Dendritic cell treated with granulocyte-macrophage colony-stimulating factor and Interleukin-4, amounts not matched to agents 40 ng/mL and 50 ng/mL, for 4 days (primary cell): ENCODE data around the gene FAM200B.
A peak's percentile ranks its signal among the peaks of the same experiment; 100 is the strongest.

Experiments used
- H3K27ac Mint-ChIP-seq: one replicate; pipeline ENCODE4 v1.8.0; 2022; ENCODE audit warnings: mild to moderate bottlenecking, mixed read lengths
- H3K27me3 Mint-ChIP-seq: one replicate; pipeline ENCODE4 v1.8.0; 2022; ENCODE audit warnings: mild to moderate bottlenecking, mixed read lengths
- H3K36me3 Mint-ChIP-seq: one replicate; pipeline ENCODE4 v1.8.0; 2022; ENCODE audit warnings: low read depth, mixed read lengths
- H3K4me1 Mint-ChIP-seq: one replicate; pipeline ENCODE4 v1.8.0; 2022; ENCODE audit warnings: low read depth, mixed read lengths
- H3K4me3 Mint-ChIP-seq: one replicate; pipeline ENCODE4 v1.8.0; 2022; ENCODE audit warnings: mild to moderate bottlenecking, moderate library complexity, mixed read lengths
- H3K9me3 Mint-ChIP-seq: one replicate; pipeline ENCODE4 v1.8.0; 2022; ENCODE audit warnings: mixed read lengths
- intact Hi-C: fragments of 100-400 bp; cut with micrococcal nuclease; formaldehyde crosslinking; loops from one replicate; pipeline ENCODE4 v1.15.0; 2022

FAM200B gene

DNA sequence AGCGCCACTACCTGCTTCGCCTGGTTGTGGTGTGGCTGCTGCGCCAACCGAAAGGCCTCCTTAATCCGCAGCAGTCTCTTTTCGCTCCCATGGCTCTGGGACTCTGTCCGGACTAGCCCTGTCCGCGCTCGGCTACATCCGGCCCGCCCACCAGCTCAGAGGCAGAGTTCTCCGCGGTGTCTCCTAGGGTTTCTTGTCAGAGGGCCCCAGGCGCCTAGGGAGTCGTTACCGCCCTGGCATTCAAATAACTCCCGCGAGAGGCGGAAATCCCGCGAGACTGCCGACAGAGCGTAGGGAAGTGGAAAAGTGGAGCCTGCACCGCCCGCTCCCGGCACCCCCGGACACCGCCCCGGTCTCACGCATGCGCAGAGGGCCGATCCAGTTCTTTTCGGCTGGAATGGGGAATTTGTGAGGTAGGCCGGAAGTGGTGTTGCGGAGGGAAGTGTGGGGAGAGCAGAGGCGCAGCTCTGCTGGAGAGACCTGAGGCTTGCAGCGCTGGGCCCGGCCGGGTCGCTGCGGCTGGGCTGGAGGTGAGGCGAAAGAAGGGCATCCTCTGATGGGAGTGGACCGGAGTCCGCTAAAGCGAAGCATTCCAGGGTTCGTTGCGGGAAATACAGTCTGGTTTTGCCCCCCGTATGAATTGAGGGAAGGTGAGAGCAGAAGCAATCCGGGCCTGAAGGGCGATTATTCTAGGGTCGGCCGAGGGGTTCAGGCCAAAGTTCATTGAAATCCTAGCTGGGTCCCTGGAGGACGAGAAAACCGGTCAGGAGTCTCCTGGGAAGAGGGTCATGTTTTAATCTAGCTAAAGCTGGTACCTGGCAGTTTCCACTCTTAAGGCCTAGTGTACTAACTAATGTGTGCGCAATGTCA lies at the start of gene FAM200B:
Gene FAM200B, plus strand, starts transcription at position 456 of the 870 bp plus-strand sequence. CDS start 5,151 bp downstream, outside the sequence.
- intact Hi-C loops = loop anchor here (1.0 to 5.0 kb wide), 3 partner anchors 19 to 679 kb away; partner anchors contain the start of genes CPEB2 and FBXL5
- peak within 1 kb of the TSS; percentile 98 for H3K27ac Mint-ChIP-seq
- no peaks in the 10 kb centered on the region for H3K27me3 Mint-ChIP-seq
- peak within 1 kb of the TSS; percentile 93 for H3K4me3 Mint-ChIP-seq
- no peaks in the 10 kb centered on the region for H3K9me3 Mint-ChIP-seq
- H3K4me1 Mint-ChIP-seq = peaks cover 64% of the 10 kb centered on the region
- peaks cover 28% of the 10 kb centered on the region for H3K36me3 Mint-ChIP-seq

DNA sequence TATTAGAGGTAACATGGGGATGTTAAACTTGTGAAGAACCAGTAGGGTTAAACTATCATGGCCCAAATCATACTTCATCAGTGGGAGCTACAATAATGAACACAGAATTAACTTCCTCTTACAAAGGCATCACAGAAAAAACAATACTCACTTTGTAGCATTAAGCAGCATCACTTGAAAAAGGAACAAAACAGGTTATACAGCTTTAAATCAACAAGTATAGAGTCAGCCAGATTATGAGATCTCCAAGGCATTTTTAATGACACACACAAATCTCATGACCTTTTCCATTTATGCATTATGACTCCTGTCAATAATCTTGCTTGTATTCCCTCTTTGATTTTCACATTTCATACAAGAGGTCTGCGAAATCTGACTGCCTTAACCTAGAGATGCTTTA lies 44.8 kb upstream of the FAM200B start:
- no peaks in the 10 kb centered on the region for H3K4me1 Mint-ChIP-seq
- no peak overlapping the region for H3K4me3 Mint-ChIP-seq
- intact Hi-C loops = no loop called here
- H3K9me3 Mint-ChIP-seq = no peaks in the 10 kb centered on the region
- peaks cover 85% of the 10 kb centered on the region for H3K36me3 Mint-ChIP-seq
- no peak overlapping the region for H3K27ac Mint-ChIP-seq
- no peaks in the 10 kb centered on the region for H3K27me3 Mint-ChIP-seq

DNA sequence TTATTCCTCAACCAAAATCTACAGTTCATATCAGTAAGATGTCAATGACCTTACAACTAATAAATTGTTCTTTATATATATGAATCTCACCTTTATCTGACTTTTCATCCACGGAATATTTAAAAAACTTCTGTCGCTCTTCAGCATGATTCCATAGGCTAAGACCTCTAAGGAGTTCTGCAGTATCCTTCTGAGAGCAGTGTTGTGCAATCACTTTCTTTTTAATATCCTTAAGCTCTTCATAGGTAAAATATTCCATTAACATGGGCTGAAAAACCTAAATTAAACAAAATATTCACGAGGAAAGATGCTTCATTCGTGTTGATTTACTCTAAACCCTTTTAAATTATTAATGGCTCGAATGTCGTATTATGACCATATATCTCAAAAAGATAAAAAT lies 43.2 kb upstream of the FAM200B start:
- intact Hi-C loops = no loop called here
- H3K4me1 Mint-ChIP-seq = peaks cover 6% of the 10 kb centered on the region
- no peak overlapping the region for H3K27ac Mint-ChIP-seq
- H3K9me3 Mint-ChIP-seq = no peaks in the 10 kb centered on the region
- H3K4me3 Mint-ChIP-seq = no peak overlapping the region
- peaks cover 82% of the 10 kb centered on the region for H3K36me3 Mint-ChIP-seq
- H3K27me3 Mint-ChIP-seq = no peaks in the 10 kb centered on the region

DNA sequence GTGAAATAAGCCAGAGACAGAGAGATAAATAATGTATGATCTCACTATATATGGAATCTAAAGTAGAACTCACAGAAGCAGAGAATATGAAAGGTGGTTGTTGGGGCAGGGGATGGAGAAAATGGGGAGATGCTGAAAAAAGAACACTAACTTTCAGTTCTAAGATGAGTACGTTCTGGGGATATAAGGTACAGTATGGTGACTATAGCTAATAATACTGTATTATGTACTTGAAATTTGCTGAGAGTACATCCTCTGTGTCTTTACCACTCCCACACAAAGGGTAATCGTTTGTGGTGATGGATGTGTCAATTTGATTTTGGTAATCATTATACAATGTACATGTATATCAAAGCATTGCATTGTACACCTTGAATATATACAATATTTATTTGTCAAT lies 33.0 kb upstream of the FAM200B start:
- Mint-ChIP-seq H3K4me1 (peaks cover 50% of the 10 kb centered on the region), H3K4me3 (no peak overlapping the region), H3K9me3 (no peaks in the 10 kb centered on the region), H3K27ac (no peak overlapping the region), H3K27me3 (no peaks in the 10 kb centered on the region), H3K36me3 (peaks cover 7% of the 10 kb centered on the region)
- intact Hi-C loops = no loop called here

DNA sequence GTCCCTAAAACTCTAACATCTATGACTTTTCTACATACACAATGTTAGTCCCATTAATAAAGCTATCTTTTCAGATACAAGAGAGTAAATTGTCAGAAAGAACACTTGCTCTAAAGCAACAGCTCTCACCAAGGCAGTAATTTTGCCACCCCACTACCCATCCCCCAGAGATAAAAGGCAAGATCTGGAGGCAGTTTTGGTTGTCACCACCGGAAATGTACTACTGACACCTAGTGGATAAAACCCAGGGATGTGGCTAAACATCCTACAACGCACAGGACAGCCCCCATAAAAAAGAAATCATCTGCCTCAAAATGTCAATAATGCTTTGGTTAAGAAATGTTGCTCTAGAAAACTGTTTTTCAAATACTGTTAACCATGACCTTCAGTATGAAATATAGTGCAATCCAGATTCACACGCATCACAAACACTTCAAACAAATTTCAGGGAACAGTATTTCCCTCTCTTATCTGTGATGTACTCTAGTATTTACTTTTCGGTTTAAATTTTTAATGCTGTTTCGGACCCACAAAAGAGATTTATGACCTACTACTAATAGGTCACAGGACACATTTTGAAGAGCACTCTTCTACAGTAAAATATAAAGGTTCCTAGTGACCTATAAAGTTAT lies 31.6 kb upstream of the FAM200B start:
- H3K27me3 Mint-ChIP-seq = no peaks in the 10 kb centered on the region
- H3K27ac Mint-ChIP-seq = no peak overlapping the region
- H3K36me3 Mint-ChIP-seq = peaks cover 9% of the 10 kb centered on the region
- intact Hi-C loops = loop anchor here (2.0 to 10.0 kb wide), 3 partner anchors 135 to 413 kb away; no protein-coding TSS in a partner anchor
- peaks cover 48% of the 10 kb centered on the region for H3K4me1 Mint-ChIP-seq
- no peaks in the 10 kb centered on the region for H3K9me3 Mint-ChIP-seq
- peak overlapping the region; percentile 13 for H3K4me3 Mint-ChIP-seq

DNA sequence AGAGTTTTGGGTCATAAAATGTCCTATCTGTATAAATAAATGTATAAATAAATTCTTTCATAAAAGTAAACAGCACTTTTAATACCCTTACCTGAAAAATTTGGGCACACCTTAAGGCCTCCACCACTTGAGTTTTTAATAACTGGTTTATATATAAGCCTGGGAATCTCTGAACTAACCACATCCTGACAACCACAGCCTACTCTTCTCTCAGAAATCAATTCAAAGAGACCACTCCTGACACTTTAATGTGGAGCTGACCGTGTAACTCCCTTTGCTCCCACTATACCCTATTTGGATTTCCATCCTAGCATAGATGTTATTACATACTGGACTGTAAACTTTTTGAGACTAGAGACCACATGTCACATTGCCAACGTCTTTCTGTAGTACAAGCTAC lies 30.0 kb upstream of the FAM200B start:
- H3K36me3 Mint-ChIP-seq = peaks cover 13% of the 10 kb centered on the region
- no peaks in the 10 kb centered on the region for H3K9me3 Mint-ChIP-seq
- H3K27ac Mint-ChIP-seq = peak overlapping the region; percentile 31
- H3K4me3 Mint-ChIP-seq = peak overlapping the region; percentile 4
- no peaks in the 10 kb centered on the region for H3K27me3 Mint-ChIP-seq
- peaks cover 58% of the 10 kb centered on the region for H3K4me1 Mint-ChIP-seq
- intact Hi-C loops = loop anchor here (2.0 to 10.0 kb wide), 3 partner anchors 133 to 414 kb away; no protein-coding TSS in a partner anchor

DNA sequence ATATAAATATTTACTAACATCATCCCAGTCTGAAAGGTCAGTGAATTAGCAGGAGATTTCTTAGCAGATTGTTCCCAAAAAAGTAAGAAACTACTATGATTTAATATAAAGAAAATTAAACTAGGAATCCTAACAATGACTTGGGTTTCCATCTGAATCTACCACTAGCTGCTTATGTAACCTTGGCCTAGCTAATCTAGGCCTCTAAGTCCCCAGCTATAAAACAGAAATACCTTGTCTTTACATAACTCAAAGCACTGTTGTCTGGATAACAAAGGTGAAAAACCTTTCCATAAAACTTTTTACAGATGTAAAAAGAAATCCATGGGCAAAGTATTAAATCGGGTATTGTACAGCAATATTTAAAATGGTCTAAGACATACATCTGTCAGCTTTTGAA lies 29.4 kb upstream of the FAM200B start:
- intact Hi-C loops = loop anchor here (5.0 to 10.0 kb wide), 2 partner anchors 133 to 415 kb away; no protein-coding TSS in a partner anchor
- H3K27ac Mint-ChIP-seq = peak overlapping the region; percentile 31
- H3K36me3 Mint-ChIP-seq = peaks cover 13% of the 10 kb centered on the region
- H3K27me3 Mint-ChIP-seq = no peaks in the 10 kb centered on the region
- peaks cover 64% of the 10 kb centered on the region for H3K4me1 Mint-ChIP-seq
- H3K9me3 Mint-ChIP-seq = no peaks in the 10 kb centered on the region
- H3K4me3 Mint-ChIP-seq = no peak overlapping the region

DNA sequence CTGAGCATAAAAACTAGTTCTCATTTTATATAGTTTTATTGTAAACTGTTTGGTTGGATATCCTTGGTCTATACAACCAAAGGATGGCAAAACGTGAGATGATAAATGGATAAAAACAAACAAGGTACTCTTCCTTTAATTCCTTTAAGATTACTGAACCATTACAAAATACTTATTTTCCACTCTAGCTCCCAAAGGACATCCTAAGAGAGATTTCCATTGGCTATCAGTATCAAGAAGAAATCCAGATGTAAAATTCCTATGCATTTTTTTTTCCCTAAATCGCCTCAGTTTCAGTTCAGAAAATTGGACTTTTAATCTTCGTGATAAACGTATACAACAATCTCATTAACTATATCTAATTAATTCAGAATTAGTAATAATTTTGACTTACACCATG lies 28.8 kb upstream of the FAM200B start:
- Mint-ChIP-seq H3K36me3 (peaks cover 13% of the 10 kb centered on the region), H3K4me3 (peak overlapping the region; percentile 99), H3K4me1 (peaks cover 68% of the 10 kb centered on the region), H3K9me3 (no peaks in the 10 kb centered on the region), H3K27me3 (no peaks in the 10 kb centered on the region), H3K27ac (peak overlapping the region; percentile 99)
- intact Hi-C loops = loop anchor here (5.0 to 10.0 kb wide), 2 partner anchors 132 to 416 kb away; no protein-coding TSS in a partner anchor

DNA sequence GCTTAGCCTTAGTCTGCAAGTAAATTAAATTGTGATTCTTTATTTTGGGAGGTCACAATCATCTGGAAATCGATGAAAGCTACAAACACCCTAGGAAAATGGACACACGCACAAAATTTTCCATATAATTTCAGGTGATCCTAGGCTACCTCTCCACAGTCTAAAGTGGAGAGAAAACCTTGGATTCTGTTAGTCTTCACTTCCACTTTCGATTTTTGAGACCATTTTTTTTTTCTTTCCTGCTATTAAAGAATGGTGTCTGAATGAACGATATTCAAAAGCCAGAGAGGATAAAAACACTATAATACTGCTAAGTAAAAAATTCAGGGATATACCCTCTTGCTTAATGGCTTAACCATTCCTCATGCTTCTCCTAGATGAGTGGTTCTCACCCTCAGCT lies 28.2 kb upstream of the FAM200B start:
- Mint-ChIP-seq H3K4me3 (peak overlapping the region; percentile 99), H3K36me3 (peaks cover 13% of the 10 kb centered on the region), H3K4me1 (peaks cover 68% of the 10 kb centered on the region), H3K27ac (peak overlapping the region; percentile 99), H3K9me3 (no peaks in the 10 kb centered on the region), H3K27me3 (no peaks in the 10 kb centered on the region)
- intact Hi-C loops = loop anchor here (5.0 to 10.0 kb wide), 2 partner anchors 131 to 416 kb away; no protein-coding TSS in a partner anchor

DNA sequence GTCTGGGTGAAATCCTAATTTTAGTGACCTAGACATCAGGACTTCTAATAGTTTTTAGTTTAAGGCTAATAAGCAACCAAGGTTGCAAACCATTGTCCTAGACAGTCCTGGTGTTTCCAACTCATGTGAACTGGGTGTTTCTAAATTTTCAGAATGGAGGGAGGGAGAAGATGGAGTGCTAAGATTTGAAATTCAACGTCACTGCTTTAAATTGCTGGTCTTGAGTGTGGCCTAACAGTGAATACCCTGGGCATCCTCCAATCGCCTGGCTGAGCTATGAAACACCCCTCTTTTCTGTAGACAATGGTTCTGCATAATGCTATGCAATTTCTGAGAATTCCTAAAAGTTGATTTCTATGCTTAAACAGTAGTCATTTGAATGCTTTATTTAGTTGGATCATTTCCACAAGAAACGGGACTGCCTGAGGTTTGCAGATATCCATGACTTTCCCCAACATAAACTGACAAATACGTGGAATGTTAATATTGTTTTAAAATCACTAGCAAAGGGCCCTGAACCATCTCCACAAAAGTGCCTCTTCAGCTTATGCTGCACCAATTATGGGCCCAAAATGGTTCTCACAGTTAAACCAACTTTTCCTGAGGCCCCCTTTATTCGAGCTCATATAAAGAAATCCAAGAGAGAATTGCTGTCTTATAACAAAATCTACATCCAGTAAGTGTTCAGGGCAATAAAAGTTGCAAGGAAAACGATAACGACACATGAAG lies 27.6 kb upstream of the FAM200B start:
- H3K9me3 Mint-ChIP-seq = no peaks in the 10 kb centered on the region

DNA sequence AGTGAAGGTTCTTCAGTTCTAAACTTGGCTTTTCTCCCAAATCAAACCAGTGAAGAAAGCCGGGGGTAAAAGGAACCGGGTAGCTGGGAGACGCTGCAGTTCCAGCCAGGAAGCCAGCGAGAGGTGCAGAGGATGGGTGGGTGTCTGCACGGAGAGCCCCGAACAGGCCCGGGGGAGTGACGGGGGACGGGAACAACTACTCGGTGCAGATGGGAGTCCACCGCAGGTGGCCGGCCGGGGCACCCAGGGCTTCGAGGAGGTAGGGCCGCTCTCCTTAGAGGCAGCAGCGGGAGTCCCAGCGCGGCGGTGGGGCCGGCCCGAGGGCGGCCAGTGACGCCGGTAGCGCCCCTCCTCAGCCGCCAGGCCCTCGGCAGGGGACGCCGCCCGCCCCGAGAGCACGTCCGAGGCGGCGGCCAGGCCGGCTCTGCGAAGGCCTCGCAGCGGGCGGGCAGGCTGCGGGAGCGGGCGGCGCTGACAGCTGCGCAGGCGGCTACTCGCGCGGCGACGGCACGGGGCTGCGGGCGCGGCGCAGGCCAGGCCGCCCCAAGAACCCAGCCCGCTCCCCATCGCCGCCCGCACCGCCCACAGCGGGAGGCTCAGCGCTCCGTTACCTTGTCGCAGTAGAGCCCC lies 26.9 kb upstream of the FAM200B start:
- intact Hi-C loops = loop anchor here (1.0 to 10.0 kb wide), 3 partner anchors 27 to 417 kb away; partner anchors contain the start of gene FAM200B
- H3K4me1 Mint-ChIP-seq = peaks cover 62% of the 10 kb centered on the region
- peaks cover 13% of the 10 kb centered on the region for H3K36me3 Mint-ChIP-seq
- H3K27me3 Mint-ChIP-seq = no peaks in the 10 kb centered on the region
- peak overlapping the region; percentile 99 for H3K27ac Mint-ChIP-seq
- H3K4me3 Mint-ChIP-seq = peak overlapping the region; percentile 99
- H3K9me3 Mint-ChIP-seq = no peaks in the 10 kb centered on the region

More for the DNA sequence above, 27.6 kb upstream of the FAM200B start:
- Mint-ChIP-seq H3K4me1 (peaks cover 65% of the 10 kb centered on the region), H3K27me3 (no peaks in the 10 kb centered on the region), H3K4me3 (peak overlapping the region; percentile 99), H3K27ac (peak overlapping the region; percentile 99), H3K36me3 (peaks cover 13% of the 10 kb centered on the region)
- intact Hi-C loops = loop anchor here (5.0 to 10.0 kb wide), 2 partner anchors 131 to 417 kb away; no protein-coding TSS in a partner anchor

DNA sequence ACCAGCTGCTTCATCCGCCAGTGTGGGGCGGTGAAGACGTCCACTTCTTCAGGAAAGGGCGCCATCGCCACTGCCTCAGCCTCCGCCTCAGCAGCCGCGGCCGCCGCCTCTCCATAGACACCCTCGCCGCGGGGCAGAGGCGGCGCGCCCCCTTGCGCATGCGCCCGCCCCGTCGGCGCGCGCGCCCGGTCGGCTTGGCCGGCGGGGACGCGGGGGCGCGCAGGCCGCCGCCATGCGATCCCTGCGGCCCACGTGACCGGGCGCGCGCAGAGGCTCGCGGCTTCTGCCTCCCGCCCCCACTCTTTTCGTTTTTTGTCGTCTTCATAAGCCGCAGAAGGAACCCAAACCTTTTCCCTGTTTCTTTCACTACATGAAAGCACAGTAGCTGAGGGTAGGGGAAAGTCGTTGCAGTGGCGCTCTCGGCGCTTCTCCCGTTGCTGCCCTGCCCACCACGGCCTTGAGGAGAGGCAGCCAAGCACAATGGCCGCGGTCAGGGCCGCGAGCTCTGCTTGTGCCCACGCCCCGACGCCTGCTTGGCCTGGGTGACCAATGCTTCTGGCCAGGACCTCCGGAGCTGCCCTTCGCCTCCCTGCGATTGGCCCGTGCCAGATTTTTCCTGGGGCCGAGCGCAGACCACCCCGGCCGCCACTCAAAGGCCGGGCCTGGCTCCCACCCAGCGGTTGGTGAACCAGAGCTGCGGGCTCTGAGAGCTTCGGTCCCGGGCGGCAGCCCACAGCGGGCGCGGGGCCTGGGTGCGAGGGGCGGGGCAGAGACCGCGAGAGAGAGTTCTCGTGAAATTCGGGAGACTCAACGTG lies 26.2 kb upstream of the FAM200B start, which contains the start of gene FBXL5:
Gene FBXL5, minus strand, starts transcription at position 135 of the 815 bp plus-strand sequence. Its CDS starts 70 bp downstream, at position 65.
- intact Hi-C loops = loop anchor here (1.0 to 10.0 kb wide), 2 partner anchors 26 to 129 kb away; partner anchors contain the start of gene FAM200B
- Mint-ChIP-seq H3K9me3 (no peaks in the 10 kb centered on the region), H3K4me1 (peaks cover 62% of the 10 kb centered on the region), H3K27me3 (no peaks in the 10 kb centered on the region), H3K27ac (peak within 1 kb of the TSS; percentile 99), H3K4me3 (peak within 1 kb of the TSS; percentile 99), H3K36me3 (peaks cover 13% of the 10 kb centered on the region)
